NCI-H2081 treated with DMSO at 0.1 percent for 48 hours (cell line): ENCODE data around the gene CFI.
"Not testable (repeated sequence)": the region's sequence is repeated elsewhere in the genome, so short reads cannot be mapped to it uniquely, and the experiment has no call there.

ENCODE experiments used
- DNase-seq: peaks from one replicate; lab custom pipeline; 2025; lab: John Stamatoyannopoulos, UW

The CFI gene

GRCh38 chr4:109795059-109795458 is 6.7 kb downstream of the CFI start:
- no peak for DNase-seq

GRCh38 chr4:109787807-109788206 is 14.0 kb downstream of the CFI start:
- no peak for DNase-seq

- DNase-seq: no peak
These were observed 15.0 kb downstream of the CFI start for GRCh38 chr4:109786846-109787245.

- not testable (repeated sequence) for DNase-seq
These were observed 19.7 kb downstream of the CFI start for GRCh38 chr4:109782092-109782491.

- DNase-seq: no peak
These were observed 36.9 kb downstream of the CFI start for GRCh38 chr4:109764789-109765402.

GRCh38 chr4:109764376-109764775 is 37.4 kb downstream of the CFI start:
- no peak for DNase-seq

DNA sequence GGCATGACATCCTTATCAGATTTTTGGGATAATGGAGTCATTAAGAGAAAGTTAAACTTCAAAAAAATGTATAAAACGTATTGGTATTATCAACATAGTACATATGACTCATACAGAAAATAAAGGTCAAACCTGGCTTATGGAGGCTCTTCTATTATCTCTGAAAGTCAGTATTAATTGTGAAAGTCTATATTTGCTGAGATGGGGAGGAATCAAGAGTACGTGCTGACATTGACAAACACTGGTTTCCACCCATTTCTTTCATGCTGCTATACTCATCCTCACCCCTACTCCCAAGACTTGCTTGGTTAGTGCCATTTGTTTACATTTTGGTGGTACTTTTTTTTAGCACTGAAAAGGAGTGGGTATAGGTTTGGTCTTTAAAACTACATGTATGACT is 41.1 kb downstream of the CFI start:
- DNase-seq: no peak

DNA sequence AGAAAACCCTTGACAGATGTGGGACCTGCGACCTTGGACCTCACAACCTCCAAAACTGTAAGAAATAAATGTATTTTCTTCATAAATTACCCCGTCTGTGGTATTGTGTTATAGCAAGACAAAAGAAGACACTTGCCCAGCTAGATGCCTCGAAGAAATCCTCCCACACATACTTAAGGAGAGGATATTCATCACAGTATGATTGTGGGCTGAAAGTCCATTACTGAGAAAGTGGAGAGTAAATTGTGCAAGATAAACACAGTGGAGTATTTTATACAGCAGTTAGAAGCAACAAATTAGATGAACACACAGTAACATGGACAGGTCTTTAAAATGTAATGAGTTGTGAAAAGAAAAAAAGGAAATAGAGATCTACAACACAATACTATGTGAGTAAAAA is 46.1 kb downstream of the CFI start:
- DNase-seq: no peak

GRCh38 chr4:109754093-109754857 is 47.5 kb downstream of the CFI start:
- DNase-seq: no peak

- no peak for DNase-seq
These were observed 49.3 kb downstream of the CFI start for GRCh38 chr4:109752525-109752924.

DNA sequence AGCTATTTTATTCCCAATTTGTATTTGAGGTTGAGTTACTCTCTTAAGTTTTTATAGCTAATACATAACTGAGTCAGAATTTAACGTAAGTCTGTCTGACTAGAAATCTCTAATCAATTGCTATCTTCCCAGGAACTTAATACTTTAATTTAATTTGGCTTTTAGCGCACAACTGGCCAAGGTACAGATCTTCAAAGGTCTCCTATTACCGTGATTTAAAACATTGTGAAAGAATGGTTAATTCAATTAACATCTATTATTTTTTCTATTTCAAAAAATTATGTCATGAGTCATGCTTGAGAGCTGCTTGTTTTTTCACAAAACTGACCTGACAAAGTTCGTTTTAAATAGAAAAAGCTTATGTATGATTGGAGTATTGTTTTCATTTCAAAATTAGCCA is 49.9 kb downstream of the CFI start:
- no peak for DNase-seq

DNA sequence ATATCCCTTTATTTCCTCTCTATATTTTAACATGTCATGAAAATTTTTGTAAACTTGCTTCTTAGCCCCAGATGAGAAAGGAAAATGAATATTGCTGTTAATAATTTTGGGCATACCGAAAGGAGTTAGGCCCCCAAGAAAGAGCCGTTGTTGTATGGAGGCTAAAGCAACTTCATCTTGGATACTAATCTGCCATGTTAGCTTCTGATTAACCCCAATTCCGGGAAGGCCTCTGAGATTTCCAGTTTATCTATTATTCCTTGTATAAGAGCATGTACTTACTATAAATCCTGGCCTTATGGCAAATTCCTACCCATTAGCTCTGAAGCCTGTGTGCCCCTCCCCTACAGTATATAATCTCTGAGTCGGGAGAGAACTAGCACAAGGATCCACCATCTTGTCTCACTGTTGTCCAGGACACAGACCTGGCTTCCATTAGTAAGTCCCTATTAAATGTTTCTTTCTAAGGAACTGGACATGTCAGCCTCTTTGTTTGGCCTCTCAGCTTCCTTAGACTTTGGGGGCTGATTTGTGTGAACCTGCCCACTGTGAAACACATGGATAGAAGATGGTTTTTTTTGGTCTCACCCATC is 51.1 kb downstream of the CFI start:
- no peak for DNase-seq

DNA sequence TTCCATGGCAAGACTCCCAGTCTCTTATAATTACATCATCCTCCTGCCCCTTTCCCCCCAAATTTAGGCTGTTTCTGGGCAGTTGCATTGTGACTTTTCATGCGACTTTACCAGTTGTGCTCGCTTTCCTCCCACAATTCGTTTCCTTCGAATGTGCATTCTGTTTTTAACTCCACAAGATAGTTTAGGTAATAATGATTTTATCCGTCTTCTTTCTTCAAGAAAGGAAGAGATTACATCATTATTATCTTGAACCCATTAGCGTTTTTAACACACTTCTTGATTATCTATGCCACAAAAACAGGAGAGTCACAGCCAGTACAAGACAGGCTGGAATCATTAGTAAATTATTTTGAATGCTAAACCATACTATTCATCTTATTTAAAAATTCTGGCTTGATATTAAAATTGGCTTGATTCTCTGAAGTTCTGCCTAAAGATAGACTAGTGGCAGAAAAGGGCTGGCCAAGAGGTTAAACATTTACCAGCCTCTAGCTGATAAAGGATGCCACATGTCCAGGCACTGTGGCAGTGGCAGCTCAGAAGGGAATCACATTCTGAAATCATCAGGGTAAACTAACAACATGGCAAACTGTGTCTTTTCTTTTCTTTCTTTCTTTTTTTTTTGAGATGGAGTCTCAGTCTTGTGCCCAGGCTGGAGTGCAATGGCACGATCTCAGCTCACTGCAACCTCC is 52.3 kb downstream of the CFI start:
- DNase-seq: no peak

- no peak for DNase-seq
These were observed 53.7 kb downstream of the CFI start for GRCh38 chr4:109748114-109748513.

- DNase-seq: no peak
These were observed 55.1 kb downstream of the CFI start for GRCh38 chr4:109746728-109747127.

DNA sequence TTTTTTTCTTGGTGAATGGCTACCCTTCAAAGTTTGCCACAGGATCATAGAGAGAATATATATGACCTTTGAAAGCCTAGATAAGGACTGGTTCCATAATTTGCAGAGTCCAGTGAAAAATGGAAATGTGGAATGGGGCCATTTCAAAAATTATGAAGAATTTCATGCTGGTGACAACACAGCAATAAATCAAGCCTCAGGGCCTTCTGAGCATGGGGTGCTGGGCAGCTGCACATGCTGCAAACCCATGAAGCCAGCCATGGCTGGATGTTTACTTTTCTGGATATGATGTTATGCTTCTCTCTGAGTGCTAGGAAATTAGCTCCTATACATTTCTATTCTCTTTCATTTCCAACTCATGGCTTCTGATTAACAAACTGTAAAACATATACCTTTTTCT is 56.0 kb downstream of the CFI start:
- DNase-seq: no peak

- DNase-seq: no peak
These were observed 62.3 kb downstream of the CFI start for GRCh38 chr4:109739547-109739946.

GRCh38 chr4:109738104-109738872 is 63.5 kb downstream of the CFI start:
- no peak for DNase-seq

DNA sequence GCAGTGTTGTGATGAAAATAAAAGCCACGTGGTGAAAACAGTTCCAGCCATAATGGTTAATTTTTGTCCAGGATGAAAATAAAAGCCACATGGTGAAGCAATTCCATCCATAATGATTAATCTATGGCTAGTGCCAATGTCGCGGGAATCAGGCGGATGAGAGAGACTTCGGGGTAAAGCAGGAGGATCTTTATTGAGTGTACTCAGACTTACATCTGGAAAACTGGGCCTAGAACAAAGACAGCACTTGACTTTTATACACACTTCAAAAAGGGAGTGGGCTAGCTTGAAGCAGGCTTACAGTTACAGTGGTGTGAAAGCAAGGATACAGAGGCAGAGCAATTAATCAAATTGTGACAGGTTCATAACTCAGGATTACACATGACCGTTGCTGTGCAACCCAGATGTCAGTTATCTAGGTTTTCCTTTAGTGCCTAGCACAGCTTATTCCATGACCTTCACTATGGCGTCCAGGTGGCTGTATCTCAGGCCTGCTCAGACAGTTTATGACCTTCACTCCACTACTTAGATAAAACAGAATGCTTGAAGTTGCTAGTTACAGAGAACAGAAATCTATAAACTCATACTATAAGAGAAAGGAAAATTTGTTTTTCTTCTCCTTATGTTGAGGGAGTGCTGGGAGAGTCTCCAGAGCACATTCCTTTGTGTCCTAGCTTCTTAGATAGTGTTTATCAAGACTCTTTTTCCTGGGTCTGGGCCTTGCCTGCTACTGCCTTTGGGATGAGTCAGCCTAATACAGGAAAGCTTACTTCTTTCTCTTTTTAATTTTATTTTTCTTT is 66.0 kb downstream of the CFI start:
- DNase-seq: no peak

- DNase-seq: no peak
These were observed 68.1 kb downstream of the CFI start for GRCh38 chr4:109733728-109734127.
